NCI-H1092 (cell line): ENCODE results near the gene C2CD4D.
"Not testable (repeated sequence)": the region's sequence is repeated elsewhere in the genome, so short reads cannot be mapped to it uniquely, and the experiment has no call there.

Experiments
- DNase-seq: peaks from one replicate; lab custom pipeline; 2025; lab: John Stamatoyannopoulos, UW

C2CD4D gene

DNA sequence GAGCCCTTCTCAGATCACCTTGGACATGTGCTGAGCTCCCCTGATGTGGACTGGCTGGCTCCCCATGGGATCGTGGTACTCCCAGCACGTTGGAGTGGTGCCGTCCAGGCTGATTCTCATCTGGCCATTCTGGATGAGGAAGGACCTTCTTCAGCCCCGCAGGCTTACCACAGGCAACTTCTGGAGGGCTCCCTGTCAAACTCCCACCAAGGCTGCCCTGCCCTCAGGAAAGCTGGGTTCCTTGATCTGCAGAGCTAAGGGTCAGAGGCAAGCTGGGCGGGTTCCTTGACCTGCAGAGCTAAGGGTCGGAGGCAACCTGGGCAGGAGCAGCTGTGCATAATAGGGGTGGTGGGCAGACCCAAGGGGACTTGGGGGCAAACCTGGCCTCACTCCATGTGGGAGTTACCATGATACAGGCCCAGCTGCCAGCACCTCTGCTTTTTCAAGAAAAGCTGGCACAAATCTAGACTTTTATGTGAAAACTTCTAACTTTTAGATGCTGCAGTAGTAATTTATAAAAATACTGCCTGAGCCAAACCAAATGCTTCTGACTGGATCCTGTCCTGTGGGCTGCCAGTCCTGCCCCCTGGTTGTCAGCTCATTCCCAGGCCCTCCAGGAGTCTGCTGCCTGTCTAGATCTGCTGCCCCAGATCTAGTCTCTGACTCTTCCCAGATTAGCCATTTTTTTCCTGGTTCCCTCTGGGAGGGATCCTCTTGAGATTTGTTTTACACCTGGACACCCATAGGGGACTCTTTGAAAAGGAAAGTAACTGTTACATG is 19.5 kb upstream of the C2CD4D start:
- DNase-seq, result no peak

- no peak for DNase-seq
Measured at GRCh38 chr1:151858030-151858746, 18.6 kb upstream of the C2CD4D start.

DNA sequence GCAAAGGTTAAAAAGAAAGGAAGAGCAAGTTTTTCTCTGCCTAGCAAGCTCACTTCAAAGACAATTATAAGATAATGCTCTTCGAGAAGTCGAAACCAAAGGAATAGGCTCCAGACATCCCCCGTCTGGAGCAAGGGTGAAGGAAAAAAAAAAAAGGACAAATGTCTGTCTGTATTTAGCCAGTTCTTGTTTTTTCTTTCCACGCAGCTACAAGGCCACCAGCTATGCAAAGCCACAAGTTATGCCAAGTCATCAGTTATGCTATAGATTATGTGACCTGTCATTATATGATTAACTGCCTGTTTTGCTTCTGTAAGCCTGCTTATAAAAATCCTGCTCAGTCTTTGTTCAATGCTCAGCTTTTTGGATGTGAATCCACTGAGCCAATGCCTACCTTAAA is 16.3 kb upstream of the C2CD4D start:
- DNase-seq, result no peak

- not testable (repeated sequence) for DNase-seq
Measured at GRCh38 chr1:151855516-151855915, 15.9 kb upstream of the C2CD4D start.

GRCh38 chr1:151854658-151855057 is 15.0 kb upstream of the C2CD4D start:
- DNase-seq, result no peak

DNA sequence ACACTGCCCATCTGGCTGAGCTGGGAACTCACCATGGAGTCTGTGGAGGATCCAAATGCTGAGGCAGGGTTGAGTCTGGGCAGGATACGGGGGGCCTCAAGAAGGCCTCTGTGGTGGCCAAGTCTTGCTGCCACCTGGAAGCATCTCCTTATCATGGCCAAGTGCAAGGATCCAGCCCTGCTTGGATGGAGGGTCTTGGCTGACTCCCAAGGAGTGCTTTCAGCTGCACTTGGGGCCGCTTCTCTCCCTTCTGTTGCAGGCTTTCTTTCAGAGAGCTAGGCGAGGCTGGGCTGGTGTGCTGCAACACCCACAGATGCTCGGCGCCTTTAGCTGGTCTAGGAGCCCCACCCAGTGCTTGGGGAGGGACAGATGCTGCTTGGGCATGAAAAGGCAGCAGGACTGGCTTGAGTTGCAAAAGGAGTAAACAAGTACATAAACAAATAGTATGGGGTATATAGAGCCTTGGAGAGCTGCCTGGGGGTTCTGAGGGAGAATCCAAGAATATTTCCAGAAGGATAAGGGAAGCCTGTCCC is 13.9 kb upstream of the C2CD4D start, which contains the start of gene THEM5:
THEM5 (minus strand) TSS at position 302 of the 533 bp plus-strand sequence; CDS start at position 155, 147 bp downstream.
- DNase-seq, result no peak

DNA sequence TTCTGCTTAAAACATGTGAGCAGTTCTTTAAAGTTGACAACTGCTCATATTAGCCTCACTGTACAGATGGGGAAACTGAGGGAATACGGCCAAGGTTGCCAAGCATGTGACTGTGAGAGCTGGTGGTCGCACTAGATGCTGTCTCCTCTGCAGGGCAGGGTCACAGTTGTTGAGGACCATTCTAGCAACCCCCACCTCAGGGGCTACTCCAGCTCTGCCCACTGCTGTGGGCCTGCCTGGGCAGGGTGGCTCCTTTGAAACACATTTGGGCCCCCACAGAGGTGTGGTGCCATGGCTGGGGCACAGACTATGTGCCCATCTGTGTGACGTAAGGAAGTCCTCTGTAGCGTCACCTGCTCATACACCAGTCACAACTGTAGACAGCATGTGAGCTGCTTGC is 13.1 kb upstream of the C2CD4D start:
- no peak for DNase-seq

GRCh38 chr1:151851886-151852285 is 12.3 kb upstream of the C2CD4D start:
- no peak for DNase-seq

GRCh38 chr1:151849871-151850270 is 10.3 kb upstream of the C2CD4D start:
- no peak for DNase-seq

GRCh38 chr1:151849126-151849525 is 9.5 kb upstream of the C2CD4D start:
- no peak for DNase-seq

GRCh38 chr1:151847867-151848596 is 8.4 kb upstream of the C2CD4D start:
- no peak for DNase-seq

- DNase-seq, result no peak
Measured at GRCh38 chr1:151846686-151847237, 7.1 kb upstream of the C2CD4D start.

GRCh38 chr1:151846062-151846568 is 6.5 kb upstream of the C2CD4D start:
- DNase-seq, result no peak

DNA sequence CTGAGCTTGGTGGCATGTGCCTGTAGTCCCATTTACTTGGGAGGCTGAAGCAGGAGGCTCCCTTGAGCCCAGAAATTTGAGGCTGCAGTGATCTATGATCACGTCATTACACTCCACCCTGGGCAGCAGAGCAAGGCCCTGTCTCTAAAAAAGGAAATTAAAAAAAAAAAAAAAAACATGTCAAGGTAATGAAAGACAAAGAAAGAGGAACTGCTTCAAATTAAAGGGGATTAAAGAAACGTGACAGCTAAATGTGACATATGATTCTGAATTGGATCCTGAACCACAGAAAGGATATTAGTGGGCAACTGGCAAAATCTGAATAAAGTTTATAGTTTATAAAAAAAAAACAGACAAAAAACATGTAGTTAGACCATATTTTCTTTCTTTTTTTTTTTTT is 3.8 kb upstream of the C2CD4D start:
- DNase-seq, result no peak

- no peak for DNase-seq
Measured at GRCh38 chr1:151841141-151841540, 1.5 kb upstream of the C2CD4D start.

DNA sequence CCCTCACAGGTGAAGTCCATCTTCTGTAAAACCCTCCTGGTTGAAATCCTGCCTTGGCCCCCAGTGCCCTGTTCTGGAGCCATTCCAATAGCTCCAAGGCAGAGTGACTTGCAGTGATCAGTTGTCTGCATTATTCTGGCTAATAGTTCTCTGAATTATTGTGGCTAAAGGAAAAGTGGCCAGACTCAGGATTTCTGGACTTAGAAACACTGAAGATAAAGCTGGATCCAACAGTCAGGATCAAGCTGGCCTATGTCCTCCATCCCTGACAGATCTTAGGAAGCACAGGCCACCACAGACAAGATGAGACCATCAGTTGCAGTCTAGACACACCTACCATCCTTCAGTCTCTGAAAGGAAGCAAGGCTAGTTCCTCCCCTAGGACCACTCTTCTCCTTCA is 801 bp upstream of the C2CD4D start:
- no peak for DNase-seq

GRCh38 chr1:151839082-151839412 is 573 bp downstream of the C2CD4D start:
- DNase-seq, result no peak

GRCh38 chr1:151838222-151839081 is 1.2 kb downstream of the C2CD4D start:
- DNase-seq, result no peak

GRCh38 chr1:151837884-151838221 is 1.8 kb downstream of the C2CD4D start:
- DNase-seq, result no peak

GRCh38 chr1:151837197-151837596 is 2.4 kb downstream of the C2CD4D start:
- no peak for DNase-seq

DNA sequence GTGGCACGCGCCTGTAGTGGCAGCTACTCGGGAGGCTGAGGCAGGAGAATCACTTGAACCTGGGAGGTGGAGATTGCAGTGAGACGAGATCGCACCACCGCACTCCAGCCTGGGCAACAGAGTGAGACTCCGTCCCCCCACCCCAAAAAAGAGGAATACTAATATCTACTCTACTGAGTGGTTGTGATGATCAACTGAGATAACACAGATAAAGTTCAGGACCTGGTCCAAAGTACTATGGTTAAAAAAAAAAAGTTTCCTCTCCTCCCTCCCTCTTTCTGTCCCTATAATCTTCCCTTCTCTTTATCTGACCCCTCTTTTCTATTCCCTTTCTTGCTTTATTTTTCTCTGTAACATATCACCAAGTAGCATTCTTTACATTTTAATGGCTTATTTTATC is 4.0 kb downstream of the C2CD4D start:
- no peak for DNase-seq
